NK-92 (cell line): Measurements from ENCODE around the gene ZCCHC4.

ENCODE experiments used
- DNase-seq: peaks from one replicate; lab custom pipeline; 2025; ENCODE audit not compliant: unreplicated experiment; lab: John Stamatoyannopoulos, UW

Gene ZCCHC4

GRCh38 chr4:25376754-25377571, 64.4 kb downstream of the ZCCHC4 start, which contains the start of gene ANAPC4:
TSS of gene ANAPC4 (plus strand) at chr4:25377263. CDS start at chr4:25377428, 165 bp downstream.
- DNase-seq: peak; percentile 93

GRCh38 chr4:25377572-25378436, 65.2 kb downstream of the ZCCHC4 start:
- DNase-seq: no peak

- DNase-seq: no peak
Observed at GRCh38 chr4:25378437-25378743, 65.8 kb downstream of the ZCCHC4 start.

GRCh38 chr4:25379591-25379990, 67.0 kb downstream of the ZCCHC4 start:
- no peak for DNase-seq

- DNase-seq: no peak
Observed at GRCh38 chr4:25383647-25384046, 71.1 kb downstream of the ZCCHC4 start.

GRCh38 chr4:25386926-25387325, 74.4 kb downstream of the ZCCHC4 start:
- no peak for DNase-seq

GRCh38 chr4:25397305-25397704, 84.7 kb downstream of the ZCCHC4 start:
- no peak for DNase-seq

- DNase-seq: no peak
Observed at GRCh38 chr4:25399510-25399909, 86.9 kb downstream of the ZCCHC4 start.

- no peak for DNase-seq
Observed at GRCh38 chr4:25401066-25401465, 88.5 kb downstream of the ZCCHC4 start.

GRCh38 chr4:25402521-25402920, 89.9 kb downstream of the ZCCHC4 start:
- no peak for DNase-seq

GRCh38 chr4:25403699-25404098, 91.1 kb downstream of the ZCCHC4 start:
- DNase-seq: no peak

- DNase-seq: no peak
Observed at GRCh38 chr4:25405453-25405852, 92.9 kb downstream of the ZCCHC4 start.

GRCh38 chr4:25406081-25406692, 93.6 kb downstream of the ZCCHC4 start:
- no peak for DNase-seq

GRCh38 chr4:25410820-25411529, 98.4 kb downstream of the ZCCHC4 start:
- DNase-seq: no peak

- DNase-seq: no peak
Observed at GRCh38 chr4:25413261-25413660, 100.7 kb downstream of the ZCCHC4 start.

- no peak for DNase-seq
Observed at GRCh38 chr4:25417014-25417413, 104.4 kb downstream of the ZCCHC4 start.
